Measurements from ENCODE around the gene ZNF446. TPM values are rescaled to one million over a fixed set of nuclear protein-coding genes. Genes with fewer than 3 reads are reported as not detected.

ZNF446 gene
- total RNA-seq, 4 donors from 2014 or later: 12.8 to 25.6 (median 19.6) TPM

- peaks cover 0 to 32% (median 0%) of the 10 kb centered on the region in 3 donors for H3K36me3 ChIP-seq
- no peak for TF ChIP-seq POLR2A (IDR thresholded peaks at IDR 0.05)
- no peak for TF ChIP-seq CTCF (IDR thresholded peaks at IDR 0.05)
- peak overlapping the region in 1 of 4 donors; percentile 79 for H3K27ac ChIP-seq
- H3K9me3 ChIP-seq: no peaks in the 10 kb centered on the region
- no peaks in the 10 kb centered on the region for H3K27me3 ChIP-seq
- H3K4me3 ChIP-seq: no peak overlapping the region
- no peak for DNase-seq
- peaks cover 0 to 18% (median 6%) of the 10 kb centered on the region in 4 donors for H3K4me1 ChIP-seq
Observed at GRCh38 chr19:58474291-58474996, 1.7 kb upstream of the ZNF446 start.

- Histone ChIP-seq H3K27me3 (no peaks in the 10 kb centered on the region), H3K36me3 (peaks cover 0 to 30% (median 0%) of the 10 kb centered on the region in 3 donors), H3K9me3 (no peaks in the 10 kb centered on the region), H3K4me3 (peak overlapping the region; percentile 66 to 71 (median 68)), H3K27ac (peak overlapping the region; percentile 79 to 89 (median 86)), H3K4me1 (peaks cover 0 to 18% (median 6%) of the 10 kb centered on the region in 4 donors)
- TF ChIP-seq CTCF (IDR thresholded peaks at IDR 0.05) (no peak), POLR2A (IDR thresholded peaks at IDR 0.05) (no peak)
- DNase-seq: no peak
Observed at GRCh38 chr19:58474997-58475713, 997 bp upstream of the ZNF446 start.

DNA sequence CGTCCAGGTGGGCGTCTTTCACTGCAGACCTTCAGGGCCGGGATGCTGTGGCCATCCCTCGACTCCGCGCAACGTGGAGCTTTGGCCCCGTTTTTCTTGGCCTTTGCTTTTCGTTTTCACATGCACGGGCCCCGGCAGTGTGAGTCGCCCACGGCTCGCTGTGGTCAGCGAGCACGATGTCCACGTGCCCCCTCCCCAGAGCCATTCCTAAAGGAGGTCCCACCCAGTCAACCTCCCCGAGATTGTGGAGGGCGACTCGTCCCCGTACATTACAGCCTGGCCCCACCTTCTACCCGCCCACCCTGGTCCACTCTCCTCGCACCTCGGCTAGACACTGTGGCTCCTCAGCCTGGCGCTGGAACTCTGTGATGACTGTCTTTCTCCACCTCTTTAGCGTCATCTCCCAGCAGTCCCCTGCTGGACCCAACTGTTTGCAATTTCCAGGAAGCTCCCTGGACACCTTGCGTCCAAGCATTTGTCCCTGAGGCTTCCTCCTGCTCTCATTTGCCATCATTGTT lies 405 bp downstream of the ZNF446 start:
- Histone ChIP-seq H3K36me3 (peaks cover 0 to 32% (median 0%) of the 10 kb centered on the region in 3 donors), H3K27ac (peak overlapping the region; percentile 79 to 89 (median 86)), H3K4me1 (peaks cover 0 to 18% (median 6%) of the 10 kb centered on the region in 4 donors), H3K9me3 (no peaks in the 10 kb centered on the region), H3K4me3 (peak overlapping the region; percentile 66 to 71 (median 68)), H3K27me3 (no peaks in the 10 kb centered on the region)
- no peak for DNase-seq
- TF ChIP-seq POLR2A (IDR thresholded peaks at IDR 0.05) (no peak), CTCF (IDR thresholded peaks at IDR 0.05) (no peak)

- Histone ChIP-seq H3K27ac (peak overlapping the region in 1 of 4 donors; percentile 85), H3K27me3 (no peaks in the 10 kb centered on the region), H3K9me3 (no peaks in the 10 kb centered on the region), H3K36me3 (peaks cover 0 to 28% (median 0%) of the 10 kb centered on the region in 3 donors), H3K4me3 (no peak overlapping the region), H3K4me1 (peaks cover 0 to 18% (median 6%) of the 10 kb centered on the region in 4 donors)
- TF ChIP-seq CTCF (IDR thresholded peaks at IDR 0.05) (no peak), POLR2A (IDR thresholded peaks at IDR 0.05) (no peak)
- no peak for DNase-seq
Observed at GRCh38 chr19:58477130-58477529, 978 bp downstream of the ZNF446 start.

- H3K36me3 ChIP-seq: peaks cover 0 to 20% (median 0%) of the 10 kb centered on the region in 3 donors
- no peak overlapping the region for H3K4me3 ChIP-seq
- TF ChIP-seq CTCF (IDR thresholded peaks at IDR 0.05) (no peak), POLR2A (IDR thresholded peaks at IDR 0.05) (no peak)
- DNase-seq: no peak
- H3K9me3 ChIP-seq: no peaks in the 10 kb centered on the region
- peaks cover 0 to 18% (median 6%) of the 10 kb centered on the region in 4 donors for H3K4me1 ChIP-seq
- no peaks in the 10 kb centered on the region for H3K27me3 ChIP-seq
- no peak overlapping the region for H3K27ac ChIP-seq
Observed at GRCh38 chr19:58477871-58478270, 1.7 kb downstream of the ZNF446 start.

Measured in Peyer's patch (tissue), 4 donors.